K562 (cell line): Measurements from ENCODE around the gene FXYD3. TPM values are rescaled to one million over a fixed set of nuclear protein-coding genes. Genes with fewer than 3 reads are reported as not detected.

ENCODE experiments used
- ATAC-seq: fragments of 200-7000 bp; cut with Tn5 transposase; 3 replicates; pipeline ENCODE4 v1.9.1; 2020; ENCODE audit warnings: moderate library complexity
- BruUV-seq: library from RNA; stranded (reverse); fragments of 400-500 nt; replicated peaks from 2 replicates; lab custom pipeline; 2021; lab: Mats Ljungman, UMichigan
- CTCF ChIA-PET: fragments of 300-600 bp; formaldehyde crosslinking; extraction: SDS; loops from one replicate; lab custom pipeline; 2021; ENCODE audit warnings: low intra/inter-chr PET ratio; lab: Yijun Ruan, JAX
- POLR2A ChIA-PET: fragments of 300-600, 350-650 bp; sonication (Branson Sonifier 250); formaldehyde crosslinking; extraction: SDS; loops from one replicate; lab custom pipeline; 2021; ENCODE audit warnings: antibody characterized with exemption, inconsistent platforms; lab: Yijun Ruan, JAX
- DNase-seq, 4 experiments: peaks; one replicate each; pipeline versions ENCODE4 v3.0.0 to v3.0.0-alpha.2; 2011 to 2018; ENCODE audit warnings: low spot score in 3 of 4, mixed read lengths in 3 of 4; ENCODE audit errors: extremely low read depth in 1 of 4
- FAIRE-seq: peaks from 2 replicates; lab custom pipeline; 2011; peaks lifted over from hg19 to GRCh38; lab: Jason Lieb, UNC
- H2AFZ ChIP-seq: 2 replicates; pipeline ENCODE4 v1.6.0; 2011; ENCODE audit warnings: low read depth, low read length, control low read depth, inconsistent platforms
- H3K27ac ChIP-seq: fragments of 200-600 bp; 3 replicates; pipeline ENCODE4 v1.8.0; 2011; ENCODE audit warnings: low read depth, mild to moderate bottlenecking, control low read depth, inconsistent platforms, low read length, moderate library complexity, mixed read lengths; ENCODE audit errors: extremely low read depth
- H3K27me3 ChIP-seq, 2 experiments: fragments of 300-600 bp in 1 of 2; 2 replicates in 1 of 2; 3 replicates in 1 of 2; pipeline versions ENCODE4 v1.6.0 to v1.8.0; 2011; ENCODE audit warnings: inconsistent platforms in 2 of 2, low read length in 2 of 2, mild to moderate bottlenecking in 1 of 2, mixed read lengths in 1 of 2, moderate library complexity in 1 of 2; ENCODE audit not compliant: control insufficient read depth in 2 of 2, insufficient read depth in 2 of 2
- H3K36me3 ChIP-seq: fragments of 300-600 bp; 3 replicates; pipeline ENCODE4 v1.8.0; 2011; ENCODE audit warnings: mild to moderate bottlenecking, low read length, inconsistent platforms; ENCODE audit not compliant: control insufficient read depth, insufficient read depth
- H3K4me1 ChIP-seq, 2 experiments: fragments of 200-600 bp in 1 of 2; replicated peaks in 1 of 2; 2 replicates in 1 of 2; 3 replicates in 1 of 2; pipeline versions ENCODE4 v1.5.1 to v1.8.0; 2011; ENCODE audit warnings: inconsistent platforms in 2 of 2, low read length in 2 of 2, mild to moderate bottlenecking in 1 of 2, mixed read lengths in 1 of 2, moderate library complexity in 1 of 2; ENCODE audit not compliant: control insufficient read depth in 2 of 2, insufficient read depth in 2 of 2
- H3K4me2 ChIP-seq: 2 replicates; pipeline ENCODE4 v1.6.1; 2011; ENCODE audit warnings: low read length, control low read depth, inconsistent platforms, mixed read lengths; ENCODE audit not compliant: insufficient read depth
- H3K4me3 ChIP-seq: fragments of 200-600 bp; sonication (generic), shearing (Covaris generic); 2 replicates; pipeline ENCODE4 v1.5.1; 2016; ENCODE audit warnings: control low read depth, inconsistent platforms
- H3K79me2 ChIP-seq: fragments of 200-600 bp; 3 replicates; pipeline ENCODE4 v1.8.0; 2011; ENCODE audit warnings: low read length, inconsistent platforms; ENCODE audit not compliant: control insufficient read depth, insufficient read depth
- H3K9ac ChIP-seq, 2 experiments: 2 replicates each; pipeline versions ENCODE4 v1.6.0 to v1.6.1; 2011; ENCODE audit warnings: low read depth in 2 of 2, low read length in 2 of 2, control low read depth in 1 of 2, inconsistent platforms in 1 of 2, mild to moderate bottlenecking in 1 of 2, mixed read lengths in 1 of 2; ENCODE audit not compliant: insufficient read depth in 1 of 2
- H3K9me1 ChIP-seq: one replicate; pipeline ENCODE4 v1.6.0; 2011; ENCODE audit warnings: inconsistent platforms, mild to moderate bottlenecking, low read length, moderate library complexity; ENCODE audit not compliant: control insufficient read depth, insufficient read depth
- H3K9me3 ChIP-seq: replicated peaks from 2 replicates; pipeline ENCODE4 v1.5.1; 2011; ENCODE audit warnings: low read depth, low read length, inconsistent platforms; ENCODE audit not compliant: control insufficient read depth, insufficient read depth
- H4K20me1 ChIP-seq: replicated peaks from 2 replicates; pipeline ENCODE4 v1.6.1; 2011; ENCODE audit warnings: low read length, inconsistent platforms, mixed read lengths; ENCODE audit not compliant: control insufficient read depth, insufficient read depth
- CBX8 ChIP-seq: fragments of 200-600 bp; sonication (generic); IDR thresholded peaks from 2 replicates; pipeline ENCODE4 v1.6.1; 2012; ENCODE audit warnings: borderline replicate concordance, mixed run types, low read depth, mild to moderate bottlenecking, moderate library complexity, mixed read lengths, low read length, control low read depth, inconsistent platforms; ENCODE audit not compliant: poor library complexity, severe bottlenecking; ENCODE audit errors: extremely low read depth
- E2F1 ChIP-seq: sonication (generic); formaldehyde crosslinking; IDR thresholded peaks from 2 replicates; pipeline ENCODE4 v1.8.1; 2023; ENCODE audit warnings: mild to moderate bottlenecking, missing genetic modification reagents, moderate library complexity
- E2F3 ChIP-seq: fragments of 250-450 bp; sonication (Bioruptor Pico); IDR thresholded peaks from 2 replicates; pipeline ENCODE4 v1.4.0; 2020; ENCODE audit warnings: mild to moderate bottlenecking
- HES1 ChIP-seq: fragments of 450-650 bp; IDR thresholded peaks from 2 replicates; pipeline ENCODE4 v1.6.1; 2016; ENCODE audit warnings: low read depth, mild to moderate bottlenecking, moderate library complexity
- REST ChIP-seq, 2 experiments: fragments of 450-650 bp; formaldehyde crosslinking in 1 of 2; IDR thresholded peaks; 2 replicates each; pipeline versions ENCODE4 v1.4.0 to v1.6.1; 2014 to 2020; ENCODE audit warnings: mild to moderate bottlenecking in 2 of 2, borderline replicate concordance in 1 of 2, low read depth in 1 of 2
- SMAD2 ChIP-seq: fragments of 150-350 bp; IDR thresholded peaks from 2 replicates; pipeline ENCODE4 v1.6.1; 2014; ENCODE audit warnings: low read depth, mild to moderate bottlenecking, low read length
- TEAD4 ChIP-seq, 2 experiments: sonication (generic) in 1 of 2; formaldehyde crosslinking in 1 of 2; IDR thresholded peaks; 2 replicates each; pipeline versions ENCODE4 v1.6.1 to v1.8.0; 2012 to 2022; ENCODE audit warnings: borderline replicate concordance in 1 of 2, inconsistent platforms in 1 of 2, low read length in 1 of 2, mild to moderate bottlenecking in 1 of 2, missing genetic modification reagents in 1 of 2
- ZBTB1 ChIP-seq: sonication (generic); formaldehyde crosslinking; IDR thresholded peaks from 2 replicates; pipeline ENCODE4 v1.8.1; 2023; ENCODE audit warnings: missing genetic modification reagents, low read depth, mild to moderate bottlenecking, borderline replicate concordance
- ZNF347 ChIP-seq: fragments of 450-650 bp; formaldehyde crosslinking; IDR thresholded peaks from 2 replicates; pipeline ENCODE4 v1.4.0; 2020; ENCODE audit warnings: low read depth, mild to moderate bottlenecking, moderate library complexity
- in situ Hi-C: fragments of 300-500 bp; cut with MboI; formaldehyde crosslinking; loops from 4 replicates; pipeline ENCODE4 v1.15.0; 2018; ENCODE audit warnings: inconsistent platforms, mixed read lengths
- intact Hi-C: fragments of 100-400 bp; cut with micrococcal nuclease; formaldehyde crosslinking; loops from 2 replicates; pipeline ENCODE4 v1.14.2; 2022
- polyA plus RNA-seq, 8 experiments: library from polyadenylated mRNA; depleted of rRNA in 4 of 8; stranded (reverse) in 5 of 8; unstranded in 3 of 8; fragments of >200 nt; fragmentation: Nextera tagmentation in 2 of 8; fragmentation: Illumina TruSeq in 1 of 8; extraction: Ambion mirVana in 2 of 8; extraction: Trizol in 1 of 8; gene quantifications; 2 replicates each; pipeline versions ENCODE4 v1.2.1 to v1.2.3, GENCODE V29; 2011 to 2014; ENCODE audit warnings: inconsistent platforms in 1 of 8, missing spikeins in 1 of 8
- total RNA-seq, 7 experiments: library from RNA; depleted of rRNA in 6 of 7; stranded (reverse); fragments of >200 nt in 6 of 7; fragmentation: Illumina TruSeq in 2 of 7; extraction: Trizol in 2 of 7; gene quantifications; 2 replicates each; pipeline versions ENCODE4 v1.2.1 to v1.2.3, GENCODE V29; 2011 to 2021; ENCODE audit warnings: low replicate concordance in 1 of 7

The FXYD3 gene
- total and polyA plus RNA-seq, 9 of the 15 experiments (the other 6 are each of a cell fraction or from before 2014, with no cell fraction given): 0.24 TPM; not detected in 8

GRCh38 chr19:35086455-35086854 lies 29.2 kb upstream of the FXYD3 start (continued):
- no peak for TF ChIP-seq HES1
- no peak for TF ChIP-seq ZNF347 (CRISPR knock-in tag)
- TF ChIP-seq ZBTB1 (CRISPR knock-in tag): no peak
- no peak for TF ChIP-seq TEAD4 (IDR thresholded peaks at IDR 0.05; ENCODE audit: low read length)
- no peak for TF ChIP-seq TEAD4 (CRISPR knock-in tag; IDR thresholded peaks at IDR 0.05; ENCODE audit: borderline replicate concordance)
- no peak for TF ChIP-seq SMAD2
- TF ChIP-seq E2F1 (CRISPR knock-in tag): no peak
- TF ChIP-seq E2F3 (CRISPR knock-in tag): no peak

- Histone ChIP-seq H3K4me3 (no peak overlapping the region), H3K27ac (no peak overlapping the region), H3K27me3 (peaks cover 0 to 4% of the 10 kb centered on the region in 2 experiments; a peak in 1 of 5 replicates), H3K36me3 (no peaks in the 10 kb centered on the region), H3K4me2 (no peak overlapping the region), H3K9me3 (no peaks in the 10 kb centered on the region), H3K9me1 (no peaks in the 10 kb centered on the region), H3K4me1 (peaks cover 3 to 30% of the 10 kb centered on the region in 2 experiments; a peak in 4 of 5 replicates), H3K79me2 (no peaks in the 10 kb centered on the region), H2AFZ (no peak overlapping the region), H3K9ac (no peak overlapping the region), H4K20me1 (no peaks in the 10 kb centered on the region)
- DNase-seq (peak in 3 of 4 experiments; percentile 65 to 84 (median 79)), ATAC-seq (peak; percentile 49; the same call in 2 of the 3 replicates), FAIRE-seq (peak; percentile 60)
- ChIA-PET CTCF (interaction anchor here (0.7 kb wide), 1 partner anchor 21 kb away, joined by 4 read pairs; no protein-coding TSS in a partner anchor), POLR2A (interaction anchor here (0.6 kb wide), 1 partner anchor 309 kb away, joined by 3 read pairs; no protein-coding TSS in a partner anchor)
- intact Hi-C loops: no loop called here
- in situ Hi-C loops: no loop called here
- no TSS peak for BruUV-seq
- no peak for TF ChIP-seq CBX8
- TF ChIP-seq REST (IDR thresholded peaks at IDR 0.05; ENCODE audit: borderline replicate concordance): peak; percentile 44; the same call in 1 of the 2 replicates
- no peak for TF ChIP-seq REST (CRISPR knock-in tag; IDR thresholded peaks at IDR 0.05; ENCODE audit: low read depth)
These were observed 28.2 kb upstream of the FXYD3 start for GRCh38 chr19:35087393-35087792.
